LNCAP (cell line): Measurements from ENCODE around the gene HERC5.

Experiments
- CTCF ChIP-seq: fragments of 450-650 bp; IDR thresholded peaks from 2 replicates; pipeline ENCODE4 v1.5.1; 2017; ENCODE audit warnings: mild to moderate bottlenecking

HERC5 gene

GRCh38 chr4:88514557-88515511 lies 57.9 kb downstream of the HERC5 start:
- no peak for TF ChIP-seq CTCF

GRCh38 chr4:88516746-88517145 lies 59.8 kb downstream of the HERC5 start:
- TF ChIP-seq CTCF, result no peak

GRCh38 chr4:88517825-88518224 lies 60.9 kb downstream of the HERC5 start:
- TF ChIP-seq CTCF, result no peak

GRCh38 chr4:88518911-88519310 lies 62.0 kb downstream of the HERC5 start:
- TF ChIP-seq CTCF, result no peak

GRCh38 chr4:88522702-88523324 lies 65.9 kb downstream of the HERC5 start:
- no peak for TF ChIP-seq CTCF

GRCh38 chr4:88523325-88524129 lies 66.6 kb downstream of the HERC5 start, which contains the start of gene PYURF:
Gene PYURF (minus strand): TSS chr4:88523776. CDS start chr4:88523700, 76 bp downstream.
- TF ChIP-seq CTCF, result no peak

- no peak for TF ChIP-seq CTCF
Observed at GRCh38 chr4:88524171-88524570, 67.3 kb downstream of the HERC5 start.
